Osteocyte (in vitro differentiated cells): ENCODE data around the gene B3GAT1. TPM values are rescaled to one million over a fixed set of nuclear protein-coding genes. Genes with fewer than 3 reads are reported as not detected.

Experiments used
- DNase-seq: peaks from one replicate; pipeline ENCODE4 v3.0.0; 2021; ENCODE audit warnings: mixed read lengths; ENCODE audit not compliant: unreplicated experiment; ENCODE audit errors: extremely low spot score
- H3K27ac Mint-ChIP-seq: one replicate; pipeline ENCODE4 v1.8.0; 2021; ENCODE audit warnings: mild to moderate bottlenecking, mixed read lengths; ENCODE audit not compliant: unreplicated experiment
- H3K27me3 Mint-ChIP-seq: one replicate; pipeline ENCODE4 v1.8.0; 2021; ENCODE audit warnings: mixed read lengths; ENCODE audit not compliant: unreplicated experiment
- H3K36me3 Mint-ChIP-seq: one replicate; pipeline ENCODE4 v1.8.0; 2021; ENCODE audit warnings: mixed read lengths; ENCODE audit not compliant: unreplicated experiment
- H3K4me1 Mint-ChIP-seq: one replicate; pipeline ENCODE4 v1.8.0; 2021; ENCODE audit warnings: mixed read lengths; ENCODE audit not compliant: unreplicated experiment
- H3K4me3 Mint-ChIP-seq: one replicate; pipeline ENCODE4 v1.8.0; 2021; ENCODE audit warnings: mild to moderate bottlenecking, moderate library complexity, mixed read lengths; ENCODE audit not compliant: unreplicated experiment
- H3K9me3 Mint-ChIP-seq: one replicate; pipeline ENCODE4 v1.8.0; 2021; ENCODE audit warnings: mixed read lengths; ENCODE audit not compliant: unreplicated experiment
- CTCF ChIP-seq: fragments of 200-600 bp; sonication (generic); IDR thresholded peaks from 2 replicates; pipeline ENCODE4 v1.5.0; 2021; ENCODE audit warnings: antibody characterized with exemption, mild to moderate bottlenecking, moderate library complexity
- total RNA-seq: library from RNA; stranded (reverse); gene quantifications from 2 replicates; pipeline ENCODE4 v1.2.1, GENCODE V29; 2021

Gene B3GAT1
- total RNA-seq, 1 donor from 2014 or later, result 2.4 TPM

GRCh38 chr11:134399996-134400395 lies 12.0 kb downstream of the B3GAT1 start:
- H3K27ac Mint-ChIP-seq, result no peak overlapping the region
- no peaks in the 10 kb centered on the region for H3K4me1 Mint-ChIP-seq
- no peaks in the 10 kb centered on the region for H3K36me3 Mint-ChIP-seq
- no peak for DNase-seq
- no peak overlapping the region for H3K4me3 Mint-ChIP-seq
- peaks cover 11% of the 10 kb centered on the region for H3K9me3 Mint-ChIP-seq
- no peak for TF ChIP-seq CTCF
- no peaks in the 10 kb centered on the region for H3K27me3 Mint-ChIP-seq

- H3K36me3 Mint-ChIP-seq, result no peaks in the 10 kb centered on the region
- H3K4me1 Mint-ChIP-seq, result no peaks in the 10 kb centered on the region
- TF ChIP-seq CTCF, result no peak
- no peak overlapping the region for H3K4me3 Mint-ChIP-seq
- H3K9me3 Mint-ChIP-seq, result peaks cover 11% of the 10 kb centered on the region
- no peak overlapping the region for H3K27ac Mint-ChIP-seq
- DNase-seq, result no peak
- no peaks in the 10 kb centered on the region for H3K27me3 Mint-ChIP-seq
Measured at GRCh38 chr11:134399293-134399654, 12.8 kb downstream of the B3GAT1 start.

- Mint-ChIP-seq H3K27ac (no peak overlapping the region), H3K9me3 (peaks cover 11% of the 10 kb centered on the region), H3K4me3 (no peak overlapping the region), H3K27me3 (no peaks in the 10 kb centered on the region), H3K36me3 (no peaks in the 10 kb centered on the region), H3K4me1 (no peaks in the 10 kb centered on the region)
- TF ChIP-seq CTCF, result no peak
- DNase-seq, result no peak
Measured at GRCh38 chr11:134398644-134399292, 13.3 kb downstream of the B3GAT1 start.

DNA sequence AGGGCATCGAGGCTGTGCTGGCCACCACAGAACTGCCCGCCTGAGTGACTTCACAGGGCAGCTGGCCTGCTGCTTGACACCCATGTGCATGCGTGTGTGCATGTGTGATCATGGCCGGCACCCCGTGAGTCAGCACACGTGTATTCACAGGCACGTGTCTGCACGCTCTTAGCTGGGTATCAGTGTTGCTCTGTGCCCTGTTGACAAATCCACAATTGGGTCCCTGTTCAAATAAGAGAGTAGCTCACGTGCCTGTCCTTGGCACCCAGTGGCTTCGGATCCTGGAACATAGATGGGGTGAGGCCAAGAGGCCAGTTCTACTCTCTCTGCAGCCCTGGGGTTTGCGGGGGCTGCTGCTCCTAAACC lies 14.0 kb downstream of the B3GAT1 start:
- Mint-ChIP-seq H3K4me1 (no peaks in the 10 kb centered on the region), H3K4me3 (no peak overlapping the region), H3K27ac (no peak overlapping the region), H3K36me3 (no peaks in the 10 kb centered on the region), H3K9me3 (peaks cover 11% of the 10 kb centered on the region), H3K27me3 (no peaks in the 10 kb centered on the region)
- TF ChIP-seq CTCF, result no peak
- DNase-seq, result no peak

GRCh38 chr11:134397304-134398078 lies 14.6 kb downstream of the B3GAT1 start:
- H3K27ac Mint-ChIP-seq, result no peak overlapping the region
- no peaks in the 10 kb centered on the region for H3K36me3 Mint-ChIP-seq
- peaks cover 11% of the 10 kb centered on the region for H3K9me3 Mint-ChIP-seq
- no peak for TF ChIP-seq CTCF
- DNase-seq, result no peak
- no peaks in the 10 kb centered on the region for H3K27me3 Mint-ChIP-seq
- no peaks in the 10 kb centered on the region for H3K4me1 Mint-ChIP-seq
- H3K4me3 Mint-ChIP-seq, result no peak overlapping the region
